H9 (cell line): ENCODE measurements around the gene HCCS. TPM values are rescaled to one million over a fixed set of nuclear protein-coding genes. Genes with fewer than 3 reads are reported as not detected.

ENCODE experiments used
- DNase-seq: peaks from one replicate; pipeline ENCODE4 v3.0.0-alpha.2; 2017
- H2AFZ ChIP-seq: one replicate; pipeline ENCODE4 v1.6.1; 2013; ENCODE audit warnings: mild to moderate bottlenecking, low read length, control low read depth, moderate library complexity
- H2AK5ac ChIP-seq: 2 replicates; pipeline ENCODE4 v1.6.1; 2013; ENCODE audit warnings: low read length, control low read depth, mixed read lengths; ENCODE audit not compliant: insufficient read length
- H2BK120ac ChIP-seq: one replicate; pipeline ENCODE4 v1.6.1; 2013; ENCODE audit warnings: low read depth, mild to moderate bottlenecking, low read length, control low read depth, inconsistent platforms; ENCODE audit not compliant: poor library complexity, severe bottlenecking
- H2BK12ac ChIP-seq: 2 replicates; pipeline ENCODE4 v1.6.1; 2013; ENCODE audit warnings: low read length, control low read depth, mixed read lengths, low read depth; ENCODE audit not compliant: insufficient read length
- H2BK15ac ChIP-seq: 2 replicates; pipeline ENCODE4 v1.6.1; 2013; ENCODE audit warnings: low read depth, low read length, control low read depth
- H2BK20ac ChIP-seq: one replicate; pipeline ENCODE4 v1.6.1; 2013; ENCODE audit warnings: low read depth, mild to moderate bottlenecking, low read length, control low read depth, inconsistent platforms; ENCODE audit not compliant: poor library complexity, severe bottlenecking
- H2BK5ac ChIP-seq: 2 replicates; pipeline ENCODE4 v1.6.1; 2013; ENCODE audit warnings: low read length, control low read depth, mixed read lengths; ENCODE audit not compliant: insufficient read length
- H3K14ac ChIP-seq: 2 replicates; pipeline ENCODE4 v1.6.1; 2013; ENCODE audit warnings: low read length, control low read depth; ENCODE audit not compliant: insufficient read depth
- H3K18ac ChIP-seq: 2 replicates; pipeline ENCODE4 v1.6.1; 2013; ENCODE audit warnings: low read depth, mild to moderate bottlenecking, mixed read lengths, low read length, control low read depth; ENCODE audit not compliant: insufficient read length
- H3K23ac ChIP-seq: 2 replicates; pipeline ENCODE4 v1.6.1; 2013; ENCODE audit warnings: low read length, control low read depth, mixed read lengths, low read depth; ENCODE audit not compliant: insufficient read length
- H3K23me2 ChIP-seq: 2 replicates; pipeline ENCODE4 v1.6.1; 2013; ENCODE audit warnings: low read depth, mild to moderate bottlenecking, mixed read lengths, low read length, control low read depth; ENCODE audit not compliant: insufficient read length, poor library complexity, severe bottlenecking
- H3K27ac ChIP-seq: 2 replicates; pipeline ENCODE4 v1.5.1; 2013; ENCODE audit warnings: low read length, control low read depth, mixed read lengths, low read depth; ENCODE audit not compliant: insufficient read length
- H3K27me3 ChIP-seq: 2 replicates; pipeline ENCODE4 v1.6.1; 2013; ENCODE audit warnings: low read length, control low read depth, inconsistent platforms; ENCODE audit not compliant: insufficient read depth
- H3K4ac ChIP-seq: 2 replicates; pipeline ENCODE4 v1.6.1; 2013; ENCODE audit warnings: low read depth, mild to moderate bottlenecking, control low read depth, inconsistent platforms, low read length, moderate library complexity
- H3K4me1 ChIP-seq: 2 replicates; pipeline ENCODE4 v1.6.1; 2013; ENCODE audit warnings: low read length, control low read depth, inconsistent platforms; ENCODE audit not compliant: insufficient read depth
- H3K4me2 ChIP-seq: 2 replicates; pipeline ENCODE4 v1.6.1; 2013; ENCODE audit warnings: low read length, control low read depth, mixed read lengths; ENCODE audit not compliant: insufficient read length, insufficient read depth
- H3K56ac ChIP-seq: 2 replicates; pipeline ENCODE4 v1.6.1; 2013; ENCODE audit warnings: low read depth, mild to moderate bottlenecking, mixed read lengths, low read length, control low read depth; ENCODE audit not compliant: insufficient read length
- H3K79me1 ChIP-seq: 2 replicates; pipeline ENCODE4 v1.6.1; 2013; ENCODE audit warnings: low read depth, mild to moderate bottlenecking, moderate library complexity, low read length, control low read depth, inconsistent platforms; ENCODE audit not compliant: insufficient read depth, poor library complexity, severe bottlenecking
- H3K79me2 ChIP-seq: 2 replicates; pipeline ENCODE4 v1.6.1; 2013; ENCODE audit warnings: low read length, control low read depth, inconsistent platforms; ENCODE audit not compliant: insufficient read depth
- H3K9ac ChIP-seq: 2 replicates; pipeline ENCODE4 v1.6.1; 2013; ENCODE audit warnings: low read length, control low read depth, mixed read lengths; ENCODE audit not compliant: insufficient read length; ENCODE audit errors: extremely low read depth
- H3K9me3 ChIP-seq: one replicate; pipeline ENCODE4 v1.6.1; 2013; ENCODE audit warnings: low read depth, low read length, inconsistent platforms; ENCODE audit not compliant: control insufficient read depth
- H3T11ph ChIP-seq: one replicate; pipeline ENCODE4 v1.6.1; 2013; ENCODE audit warnings: mild to moderate bottlenecking, low read length, control low read depth, inconsistent platforms
- H4K20me1 ChIP-seq: one replicate; pipeline ENCODE4 v1.6.1; 2013; ENCODE audit not compliant: control insufficient read depth, insufficient read length, insufficient read depth
- H4K5ac ChIP-seq: 2 replicates; pipeline ENCODE4 v1.6.1; 2013; ENCODE audit warnings: low read depth, mild to moderate bottlenecking, mixed read lengths, low read length, control low read depth; ENCODE audit not compliant: insufficient read length
- H4K8ac ChIP-seq: replicated peaks from 2 replicates; pipeline ENCODE4 v1.6.1; 2013; ENCODE audit warnings: low read length, control low read depth, mixed read lengths, low read depth; ENCODE audit not compliant: insufficient read length
- H4K91ac ChIP-seq: 2 replicates; pipeline ENCODE4 v1.6.1; 2013; ENCODE audit warnings: low read depth, mild to moderate bottlenecking, moderate library complexity, mixed read lengths, low read length, control low read depth; ENCODE audit not compliant: insufficient read length
- H3K27ac Mint-ChIP-seq, 3 experiments: 2 replicates in 2 of 3; 3 replicates in 1 of 3; pipeline ENCODE4 v1.8.0; 2020 to 2021; ENCODE audit warnings: mixed read lengths in 3 of 3, mild to moderate bottlenecking in 1 of 3, moderate library complexity in 1 of 3
- H3K27me3 Mint-ChIP-seq: 2 replicates; pipeline ENCODE4 v1.8.0; 2021; ENCODE audit warnings: low read depth, mild to moderate bottlenecking, moderate library complexity, mixed read lengths
- H3K36me3 Mint-ChIP-seq, 3 experiments: 2 replicates in 2 of 3; 3 replicates in 1 of 3; pipeline ENCODE4 v1.8.0; 2020 to 2021; ENCODE audit warnings: low read depth in 3 of 3, mixed read lengths in 3 of 3; ENCODE audit not compliant: insufficient read depth in 1 of 3
- H3K4me1 Mint-ChIP-seq, 2 experiments: 2 replicates each; pipeline ENCODE4 v1.8.0; 2020; ENCODE audit warnings: mixed read lengths in 2 of 2
- H3K4me3 Mint-ChIP-seq, 2 experiments: 2 replicates in 1 of 2; 3 replicates in 1 of 2; pipeline ENCODE4 v1.8.0; 2020 to 2021; ENCODE audit warnings: mild to moderate bottlenecking in 2 of 2, mixed read lengths in 2 of 2, moderate library complexity in 1 of 2
- H3K9me3 Mint-ChIP-seq, 2 experiments: 2 replicates in 1 of 2; 3 replicates in 1 of 2; pipeline ENCODE4 v1.8.0; 2020; ENCODE audit warnings: mild to moderate bottlenecking in 2 of 2, mixed read lengths in 2 of 2, moderate library complexity in 1 of 2
- WGBS: extraction: QIAGEN DNeasy Blood & Tissue Kit; methylation state at CpG from one replicate; pipeline ENCODE4 v1.1.7; 2013; ENCODE audit warnings: missing lambda C conversion rate, low lambda C conversion rate, mixed read lengths; ENCODE audit not compliant: insufficient read length; ENCODE audit errors: extremely low coverage; 5-methylcytosine and 5-hydroxymethylcytosine counted together
- total RNA-seq: library from RNA; stranded (reverse); gene quantifications from 2 replicates; pipeline ENCODE4 v1.2.1, GENCODE V29; 2021
- TF ChIP-seq, protein P1 (sequence below): fragments of 200-600 bp; sonication (generic); conservative IDR thresholded peaks from 3 replicates; pipeline ENCODE4 v1.8.0; 2021; ENCODE audit warnings: antibody characterized with exemption, mild to moderate bottlenecking

Gene HCCS
- total RNA-seq, 1 experiment from 2014 or later, result 39.2 TPM

DNA sequence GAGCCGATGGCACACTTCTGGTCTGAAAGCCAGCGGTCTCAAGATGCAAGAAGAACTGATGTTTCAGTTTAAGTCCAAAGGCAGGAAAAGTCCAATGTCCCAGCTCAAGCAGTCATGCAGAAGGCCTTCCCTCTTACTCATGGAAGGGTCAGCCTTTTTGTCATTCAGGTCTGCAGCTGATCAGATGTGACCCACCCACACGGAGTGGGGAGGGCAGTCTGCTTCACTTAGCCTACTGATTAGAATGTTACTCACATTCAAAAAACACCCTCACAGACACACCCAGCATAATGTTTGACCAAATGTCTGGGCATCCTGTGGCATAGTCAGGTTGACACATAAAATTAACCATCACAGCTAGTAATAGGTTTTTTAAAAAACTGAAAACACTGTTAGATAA, 6.6 kb downstream of the HCCS start:
- H3K56ac ChIP-seq, result no peak overlapping the region
- no CpG with 5 or more reads among the region's 3 CpGs for WGBS

More for the DNA sequence above, 6.6 kb downstream of the HCCS start:
- Histone ChIP-seq H2BK120ac (no peak overlapping the region), H3K4ac (no peak overlapping the region), H3K4me2 (no peak overlapping the region), H2BK15ac (no peak overlapping the region), H3K23me2 (no peaks in the 10 kb centered on the region), H3K4me1 (no peaks in the 10 kb centered on the region), H2AK5ac (no peak overlapping the region), H3K9me3 (no peaks in the 10 kb centered on the region), H3T11ph (no peak overlapping the region), H2AFZ (no peak overlapping the region), H3K14ac (no peak overlapping the region), H3K79me2 (no peaks in the 10 kb centered on the region), H3K23ac (no peak overlapping the region), H4K91ac (no peak overlapping the region), H2BK20ac (no peak overlapping the region), H4K5ac (no peak overlapping the region), H3K27ac (no peak overlapping the region), H3K79me1 (no peaks in the 10 kb centered on the region), H3K18ac (no peak overlapping the region), H4K20me1 (no peaks in the 10 kb centered on the region), H2BK12ac (no peak overlapping the region), H4K8ac (no peak overlapping the region), H3K27me3 (no peaks in the 10 kb centered on the region), H3K9ac (no peak overlapping the region), H2BK5ac (no peak overlapping the region)
- DNase-seq, result no peak
- Mint-ChIP-seq H3K36me3 (peaks cover 29 to 92% (median 67%) of the 10 kb centered on the region in 3 experiments), H3K9me3 (peaks cover 57 to 60% of the 10 kb centered on the region in 2 experiments), H3K27me3 (no peaks in the 10 kb centered on the region), H3K27ac (no peak overlapping the region), H3K4me1 (no peaks in the 10 kb centered on the region), H3K4me3 (no peak overlapping the region)
- TF ChIP-seq, protein P1, sequence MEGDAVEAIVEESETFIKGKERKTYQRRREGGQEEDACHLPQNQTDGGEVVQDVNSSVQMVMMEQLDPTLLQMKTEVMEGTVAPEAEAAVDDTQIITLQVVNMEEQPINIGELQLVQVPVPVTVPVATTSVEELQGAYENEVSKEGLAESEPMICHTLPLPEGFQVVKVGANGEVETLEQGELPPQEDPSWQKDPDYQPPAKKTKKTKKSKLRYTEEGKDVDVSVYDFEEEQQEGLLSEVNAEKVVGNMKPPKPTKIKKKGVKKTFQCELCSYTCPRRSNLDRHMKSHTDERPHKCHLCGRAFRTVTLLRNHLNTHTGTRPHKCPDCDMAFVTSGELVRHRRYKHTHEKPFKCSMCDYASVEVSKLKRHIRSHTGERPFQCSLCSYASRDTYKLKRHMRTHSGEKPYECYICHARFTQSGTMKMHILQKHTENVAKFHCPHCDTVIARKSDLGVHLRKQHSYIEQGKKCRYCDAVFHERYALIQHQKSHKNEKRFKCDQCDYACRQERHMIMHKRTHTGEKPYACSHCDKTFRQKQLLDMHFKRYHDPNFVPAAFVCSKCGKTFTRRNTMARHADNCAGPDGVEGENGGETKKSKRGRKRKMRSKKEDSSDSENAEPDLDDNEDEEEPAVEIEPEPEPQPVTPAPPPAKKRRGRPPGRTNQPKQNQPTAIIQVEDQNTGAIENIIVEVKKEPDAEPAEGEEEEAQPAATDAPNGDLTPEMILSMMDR, result no peak
